Colonic mucosa (tissue), 4 donors: Measurements from ENCODE around the gene CERK. TPM values are rescaled to one million over a fixed set of nuclear protein-coding genes. Genes with fewer than 3 reads are reported as not detected.

Experiments used
- DNase-seq: peaks from one replicate; pipeline ENCODE4 v3.0.0-alpha.2; 2020
- H3K27ac ChIP-seq: fragments of 200-600 bp; one replicate; pipeline ENCODE4 v1.8.0; 2021
- H3K27me3 ChIP-seq: fragments of 200-600 bp; one replicate; pipeline ENCODE4 v1.8.0; 2021
- H3K36me3 ChIP-seq: fragments of 200-600 bp; one replicate; pipeline ENCODE4 v1.8.0; 2021
- H3K4me1 ChIP-seq: fragments of 200-600 bp; one replicate; pipeline ENCODE4 v1.8.0; 2021; ENCODE audit warnings: mild to moderate bottlenecking
- H3K4me3 ChIP-seq: fragments of 200-600 bp; one replicate; pipeline ENCODE4 v1.8.0; 2021
- H3K9ac ChIP-seq, 2 donors: one replicate each; pipeline ENCODE4 v1.7.0; 2013; ENCODE audit warnings: control low read depth in 2 of 2, low read depth in 2 of 2, low read length in 2 of 2
- H3K9me3 ChIP-seq: fragments of 200-600 bp; one replicate; pipeline ENCODE4 v1.8.0; 2021
- intact Hi-C: fragments of 100-400 bp; cut with DNase I; formaldehyde crosslinking; loops from one replicate; pipeline ENCODE4 v1.14.1; 2022
- total RNA-seq, 2 donors: library from RNA; stranded (reverse); fragmentation: NEBNext Ultra II Directional in 1 of 2; extraction: Animal tissue kit (Norgen Biotek cat#: 25700) in 1 of 2; gene quantifications; one replicate each; pipeline ENCODE4 v1.2.1, GENCODE V29; 2021
- TF ChIP-seq, protein P1 (sequence below): fragments of 200-600 bp; IDR thresholded peaks from one replicate; pipeline ENCODE4 v1.8.0; 2022; ENCODE audit warnings: antibody characterized with exemption, mild to moderate bottlenecking
- donor health status: healthy.
- donor health status: DM: no; HTN: no; CAD: no.
- donor health status: DM: no; HTN: no; CAD: no.

CERK gene
- total RNA-seq, 2 donors from 2014 or later, result 24.7 to 46.6 TPM

DNA sequence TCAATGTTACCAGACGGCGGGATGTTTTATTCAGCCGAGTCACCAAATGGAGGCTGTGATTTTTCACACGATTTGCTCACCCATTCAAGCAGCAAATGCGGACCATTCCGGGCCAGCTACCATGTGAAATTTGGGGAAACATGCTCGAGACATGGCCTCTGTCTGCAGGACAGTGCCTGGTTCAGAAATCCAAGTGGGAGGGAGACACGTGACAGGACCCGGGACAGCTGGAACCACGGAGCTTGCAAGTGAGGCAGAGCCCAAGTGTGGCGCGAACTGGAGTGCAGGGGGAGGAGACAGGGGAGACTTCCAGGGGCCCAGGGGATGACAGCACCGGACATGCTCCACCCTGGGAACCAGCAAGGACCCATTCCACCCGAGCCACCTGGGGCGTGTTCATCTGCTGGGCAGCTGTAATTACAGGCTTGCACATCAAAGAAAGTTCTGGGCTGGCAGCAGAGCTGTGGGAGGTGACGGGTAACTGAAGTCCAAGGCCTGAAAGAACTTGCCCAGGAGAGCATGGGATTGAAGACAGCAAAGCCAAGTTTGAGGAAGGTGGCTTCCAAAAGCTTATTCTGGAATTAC is 16.5 kb downstream of the CERK start:
- no peaks in the 10 kb centered on the region for H3K27me3 ChIP-seq
- intact Hi-C loops, result no loop called here
- no peak overlapping the region for H3K27ac ChIP-seq
- H3K9ac ChIP-seq, result no peak overlapping the region
- H3K9me3 ChIP-seq, result no peaks in the 10 kb centered on the region
- H3K4me1 ChIP-seq, result peaks cover 4% of the 10 kb centered on the region
- DNase-seq, result no peak
- H3K4me3 ChIP-seq, result no peak overlapping the region
- TF ChIP-seq, protein P1, sequence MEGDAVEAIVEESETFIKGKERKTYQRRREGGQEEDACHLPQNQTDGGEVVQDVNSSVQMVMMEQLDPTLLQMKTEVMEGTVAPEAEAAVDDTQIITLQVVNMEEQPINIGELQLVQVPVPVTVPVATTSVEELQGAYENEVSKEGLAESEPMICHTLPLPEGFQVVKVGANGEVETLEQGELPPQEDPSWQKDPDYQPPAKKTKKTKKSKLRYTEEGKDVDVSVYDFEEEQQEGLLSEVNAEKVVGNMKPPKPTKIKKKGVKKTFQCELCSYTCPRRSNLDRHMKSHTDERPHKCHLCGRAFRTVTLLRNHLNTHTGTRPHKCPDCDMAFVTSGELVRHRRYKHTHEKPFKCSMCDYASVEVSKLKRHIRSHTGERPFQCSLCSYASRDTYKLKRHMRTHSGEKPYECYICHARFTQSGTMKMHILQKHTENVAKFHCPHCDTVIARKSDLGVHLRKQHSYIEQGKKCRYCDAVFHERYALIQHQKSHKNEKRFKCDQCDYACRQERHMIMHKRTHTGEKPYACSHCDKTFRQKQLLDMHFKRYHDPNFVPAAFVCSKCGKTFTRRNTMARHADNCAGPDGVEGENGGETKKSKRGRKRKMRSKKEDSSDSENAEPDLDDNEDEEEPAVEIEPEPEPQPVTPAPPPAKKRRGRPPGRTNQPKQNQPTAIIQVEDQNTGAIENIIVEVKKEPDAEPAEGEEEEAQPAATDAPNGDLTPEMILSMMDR, result no peak
- H3K36me3 ChIP-seq, result no peaks in the 10 kb centered on the region

DNA sequence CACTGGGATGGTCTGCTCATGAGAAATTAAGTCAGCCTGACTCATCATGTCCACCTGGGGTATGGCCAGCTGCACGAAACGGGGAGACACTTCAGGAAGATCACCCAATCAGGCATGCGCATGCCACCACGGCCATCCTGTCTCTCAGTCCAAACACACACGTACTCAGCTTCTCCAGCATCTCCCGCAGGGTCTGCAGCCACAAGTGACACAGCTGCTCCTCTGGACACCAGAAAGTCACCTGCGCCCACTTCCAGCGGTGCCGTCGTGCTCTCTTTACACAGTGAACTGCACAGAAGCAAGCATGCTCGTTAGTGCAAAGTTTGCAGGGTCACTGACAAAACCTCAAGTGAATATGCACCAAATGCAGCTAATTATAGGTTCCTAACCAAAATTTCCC is 18.1 kb downstream of the CERK start:
- TF ChIP-seq, protein P1, result no peak
- no peak overlapping the region for H3K27ac ChIP-seq
- DNase-seq, result no peak
- H3K9ac ChIP-seq, result no peak overlapping the region
- no peaks in the 10 kb centered on the region for H3K9me3 ChIP-seq
- no peaks in the 10 kb centered on the region for H3K27me3 ChIP-seq
- no peak overlapping the region for H3K4me3 ChIP-seq
- no peaks in the 10 kb centered on the region for H3K4me1 ChIP-seq
- intact Hi-C loops, result no loop called here
- H3K36me3 ChIP-seq, result no peaks in the 10 kb centered on the region

DNA sequence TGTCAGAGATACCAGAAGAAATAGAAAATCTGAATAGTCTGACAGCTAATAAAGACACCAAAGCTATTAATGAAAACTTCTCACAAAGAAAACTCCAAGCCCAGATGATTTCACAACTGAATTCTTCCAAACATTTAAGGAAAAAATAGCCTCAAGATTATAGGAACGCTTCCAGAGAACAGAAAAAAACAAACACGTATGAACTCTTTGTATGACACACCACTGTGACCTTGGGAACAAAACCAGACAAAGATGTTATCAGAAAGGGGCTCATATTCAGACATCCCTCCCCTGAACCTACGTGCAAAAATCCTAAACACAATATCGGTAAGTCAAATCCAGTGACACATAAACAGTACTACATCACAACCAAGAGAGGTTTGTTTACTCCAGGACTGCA is 23.5 kb downstream of the CERK start:
- no peak overlapping the region for H3K9ac ChIP-seq
- TF ChIP-seq, protein P1, result no peak
- H3K27ac ChIP-seq, result no peak overlapping the region
- no peak for DNase-seq
- H3K27me3 ChIP-seq, result no peaks in the 10 kb centered on the region
- intact Hi-C loops, result no loop called here
- no peaks in the 10 kb centered on the region for H3K9me3 ChIP-seq
- H3K4me3 ChIP-seq, result no peak overlapping the region
- H3K4me1 ChIP-seq, result no peaks in the 10 kb centered on the region
- H3K36me3 ChIP-seq, result peaks cover 4% of the 10 kb centered on the region

DNA sequence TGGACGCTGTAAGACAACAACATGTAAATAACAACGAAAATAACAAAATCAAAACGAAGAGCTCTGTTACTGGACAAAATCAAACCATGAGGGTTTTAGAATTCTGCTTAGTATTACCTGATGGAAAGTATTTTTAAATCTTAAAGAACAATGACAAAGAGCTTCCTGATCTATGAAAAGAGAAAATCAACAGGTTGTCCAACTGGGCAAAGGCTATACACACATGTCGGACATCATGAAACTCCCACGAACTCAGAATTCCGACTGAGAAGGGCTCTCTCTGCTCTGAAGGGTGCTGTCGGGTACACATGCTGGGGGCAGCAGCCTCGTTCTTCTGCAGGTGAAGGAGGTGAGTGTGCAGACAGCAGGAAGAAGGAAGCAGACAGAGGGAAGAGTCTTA is 25.8 kb downstream of the CERK start:
- H3K9ac ChIP-seq, result no peak overlapping the region
- intact Hi-C loops, result no loop called here
- H3K4me3 ChIP-seq, result no peak overlapping the region
- H3K27ac ChIP-seq, result no peak overlapping the region
- no peaks in the 10 kb centered on the region for H3K9me3 ChIP-seq
- no peaks in the 10 kb centered on the region for H3K27me3 ChIP-seq
- no peak for DNase-seq
- H3K36me3 ChIP-seq, result peaks cover 4% of the 10 kb centered on the region
- no peaks in the 10 kb centered on the region for H3K4me1 ChIP-seq
- TF ChIP-seq, protein P1, result no peak

DNA sequence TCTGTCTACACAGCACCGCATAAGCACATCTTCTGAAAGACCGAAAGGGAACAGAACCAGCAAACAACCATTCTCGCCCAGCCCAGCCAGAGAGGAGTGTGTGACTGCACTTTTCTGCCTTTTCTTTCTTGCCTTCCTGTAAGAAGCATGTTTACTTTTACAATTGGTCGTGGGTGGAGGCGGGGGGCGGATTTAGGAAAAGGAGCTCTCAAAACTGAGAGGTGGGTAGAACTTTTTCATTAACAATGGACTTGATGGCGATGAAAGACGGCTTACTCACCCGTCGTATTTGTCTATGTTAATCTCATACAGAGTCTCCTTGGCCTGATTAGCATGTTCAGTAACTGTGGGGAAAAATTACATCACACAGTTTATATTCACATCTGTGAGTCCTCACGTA is 27.2 kb downstream of the CERK start:
- no peak overlapping the region for H3K27ac ChIP-seq
- no peaks in the 10 kb centered on the region for H3K4me1 ChIP-seq
- H3K27me3 ChIP-seq, result no peaks in the 10 kb centered on the region
- TF ChIP-seq, protein P1, result no peak
- DNase-seq, result no peak
- no peak overlapping the region for H3K9ac ChIP-seq
- no peaks in the 10 kb centered on the region for H3K9me3 ChIP-seq
- peaks cover 4% of the 10 kb centered on the region for H3K36me3 ChIP-seq
- no peak overlapping the region for H3K4me3 ChIP-seq
- intact Hi-C loops, result no loop called here
